Measurements from ENCODE around the gene SCUBE2.

SCUBE2 gene

GRCh38 chr11:9089061-9089460 is 2.3 kb downstream of the SCUBE2 start:
- no peak for TF ChIP-seq CTCF (IDR thresholded peaks at IDR 0.05; ENCODE audit: low read depth, low read length, missing control alignments)
- H3K4me3 ChIP-seq (replicated peaks; ENCODE audit: low read depth, low read length) = no peak overlapping the region
- no peak for DNase-seq (ENCODE audit: extremely low read depth, low read depth)

- no peak overlapping the region for H3K4me3 ChIP-seq (replicated peaks; ENCODE audit: low read depth, low read length)
- no peak for TF ChIP-seq CTCF (IDR thresholded peaks at IDR 0.05; ENCODE audit: low read depth, low read length, missing control alignments)
- DNase-seq (ENCODE audit: extremely low read depth, low read depth) = no peak
Measured at GRCh38 chr11:9082575-9082974, 8.8 kb downstream of the SCUBE2 start.

- no peak for DNase-seq (ENCODE audit: extremely low read depth, low read depth)
- no peak for TF ChIP-seq CTCF (IDR thresholded peaks at IDR 0.05; ENCODE audit: low read depth, low read length, missing control alignments)
- no peak overlapping the region for H3K4me3 ChIP-seq (replicated peaks; ENCODE audit: low read depth, low read length)
Measured at GRCh38 chr11:9081153-9081552, 10.2 kb downstream of the SCUBE2 start.

GRCh38 chr11:9078113-9079086 is 13.0 kb downstream of the SCUBE2 start:
- no peak for TF ChIP-seq CTCF (IDR thresholded peaks at IDR 0.05; ENCODE audit: low read depth, low read length, missing control alignments)
- no peak overlapping the region for H3K4me3 ChIP-seq (replicated peaks; ENCODE audit: low read depth, low read length)
- DNase-seq (ENCODE audit: extremely low read depth, low read depth) = no peak

GRCh38 chr11:9077164-9077563 is 14.2 kb downstream of the SCUBE2 start:
- DNase-seq (ENCODE audit: extremely low read depth, low read depth) = no peak
- H3K4me3 ChIP-seq (replicated peaks; ENCODE audit: low read depth, low read length) = no peak overlapping the region
- no peak for TF ChIP-seq CTCF (IDR thresholded peaks at IDR 0.05; ENCODE audit: low read depth, low read length, missing control alignments)

GRCh38 chr11:9076661-9077060 is 14.7 kb downstream of the SCUBE2 start:
- no peak for TF ChIP-seq CTCF (IDR thresholded peaks at IDR 0.05; ENCODE audit: low read depth, low read length, missing control alignments)
- no peak overlapping the region for H3K4me3 ChIP-seq (replicated peaks; ENCODE audit: low read depth, low read length)
- DNase-seq (ENCODE audit: extremely low read depth, low read depth) = no peak
